GM19099 (cell line): Measurements from ENCODE around the gene DUOXA1.
A peak's percentile ranks its signal among the peaks of the same experiment; 100 is the strongest.

Source experiments
- POLR2A ChIP-seq: IDR thresholded peaks from 3 replicates; pipeline ENCODE4 v1.6.1; 2011; ENCODE audit warnings: low read depth; ENCODE audit not compliant: insufficient read length; ENCODE audit errors: extremely low read depth

DUOXA1 gene

GRCh38 chr15:45129651-45130129 lies at the start of gene DUOXA1, which contains the start of gene DUOX1:
DUOXA1 (minus strand) TSS chr15:45129879; CDS start chr15:45123014, 6,865 bp downstream.
DUOX1 (plus strand) TSS chr15:45129994; CDS start chr15:45131967, 1,973 bp downstream.
- no peak for TF ChIP-seq POLR2A

- TF ChIP-seq POLR2A: no peak
Observed at GRCh38 chr15:45177285-45177684, 47.6 kb upstream of the DUOXA1 start.

GRCh38 chr15:45174577-45174976 lies 44.9 kb upstream of the DUOXA1 start:
- no peak for TF ChIP-seq POLR2A

- TF ChIP-seq POLR2A: no peak
Observed at GRCh38 chr15:45174069-45174468, 44.4 kb upstream of the DUOXA1 start.

GRCh38 chr15:45171912-45172311 lies 42.2 kb upstream of the DUOXA1 start:
- no peak for TF ChIP-seq POLR2A

GRCh38 chr15:45169608-45170480 lies 40.2 kb upstream of the DUOXA1 start:
- TF ChIP-seq POLR2A: no peak

- TF ChIP-seq POLR2A: no peak
Observed at GRCh38 chr15:45168751-45169551, 39.3 kb upstream of the DUOXA1 start.

- no peak for TF ChIP-seq POLR2A
Observed at GRCh38 chr15:45168286-45168685, 38.6 kb upstream of the DUOXA1 start.

GRCh38 chr15:45167631-45168205 lies 38.0 kb upstream of the DUOXA1 start:
- TF ChIP-seq POLR2A: no peak

GRCh38 chr15:45166834-45167630 lies 37.4 kb upstream of the DUOXA1 start:
- peak; percentile 62 for TF ChIP-seq POLR2A

- TF ChIP-seq POLR2A: no peak
Observed at GRCh38 chr15:45165536-45165935, 35.9 kb upstream of the DUOXA1 start.

- no peak for TF ChIP-seq POLR2A
Observed at GRCh38 chr15:45164914-45165313, 35.2 kb upstream of the DUOXA1 start.

GRCh38 chr15:45163508-45163856 lies 33.8 kb upstream of the DUOXA1 start:
- no peak for TF ChIP-seq POLR2A

GRCh38 chr15:45162771-45163507 lies 33.3 kb upstream of the DUOXA1 start:
- no peak for TF ChIP-seq POLR2A
